ENCODE data around the gene MRPS10.
"Not testable (repeated sequence)": the region's sequence is repeated elsewhere in the genome, so short reads cannot be mapped to it uniquely, and the experiment has no call there.

GRCh38 chr6:42192385-42192784, 25.3 kb downstream of the MRPS10 start:
- TF ChIP-seq CTCF, EP300 (IDR thresholded peaks at IDR 0.05): not testable (repeated sequence)
